B cell (primary cell): ENCODE measurements around the gene EBF3. TPM values are rescaled to one million over a fixed set of nuclear protein-coding genes. Genes with fewer than 3 reads are reported as not detected.

Experiments
- ATAC-seq: fragments of 200-7000 bp; cut with Tn5 transposase; one replicate; pipeline ENCODE4 v1.10.0; 2021; ENCODE audit warnings: low read depth, mild to moderate bottlenecking, moderate number of reproducible peaks, moderate library complexity
- CTCF ChIA-PET: fragments of 350-600 bp; sonication (Branson Sonifier 250); formaldehyde crosslinking; loops from one replicate; lab custom pipeline; 2021; ENCODE audit warnings: antibody characterized with exemption, inconsistent platforms; lab: Charles Lee
- POLR2A ChIA-PET: fragments of 350-600 bp; sonication (Branson Sonifier 250); formaldehyde crosslinking; loops from one replicate; lab custom pipeline; 2021; ENCODE audit warnings: antibody characterized with exemption; lab: Charles Lee
- DNase-seq: peaks from one replicate; pipeline ENCODE4 v3.0.0; 2013
- H2AFZ ChIP-seq: 2 replicates; pipeline ENCODE4 v1.6.1; 2012; ENCODE audit warnings: mild to moderate bottlenecking, low read depth, low read length; ENCODE audit not compliant: insufficient read depth, poor library complexity, severe bottlenecking
- H3K27ac ChIP-seq, 2 donors: 1 replicate in 1 of 2; 2 replicates in 1 of 2; pipeline ENCODE4 v1.5.1; 2012 to 2013; ENCODE audit warnings: low read length in 2 of 2, mild to moderate bottlenecking in 2 of 2, moderate library complexity in 1 of 2
- H3K27me3 ChIP-seq, 4 experiments: fragments of 200-600 bp in 1 of 4; sonication (generic) in 1 of 4; replicated peaks in 1 of 4; 1 replicate in 2 of 4; 2 replicates in 2 of 4; pipeline versions ENCODE4 v1.6.1 to v1.7.0; 2013 to 2016; ENCODE audit warnings: low read length in 3 of 4, mild to moderate bottlenecking in 2 of 4, mixed read lengths in 1 of 4, moderate library complexity in 1 of 4; ENCODE audit not compliant: insufficient read depth in 4 of 4, control insufficient read depth in 3 of 4; ENCODE audit errors: control extremely low read depth in 1 of 4
- H3K36me3 ChIP-seq, 2 experiments: replicated peaks in 1 of 2; 1 replicate in 1 of 2; 2 replicates in 1 of 2; pipeline versions ENCODE4 v1.6.1 to v1.7.1; 2013; ENCODE audit warnings: low read length in 1 of 2; ENCODE audit not compliant: insufficient read depth in 2 of 2, control insufficient read depth in 1 of 2; ENCODE audit errors: control extremely low read depth in 1 of 2, extremely low read depth in 1 of 2
- H3K4me1 ChIP-seq, 2 donors: fragments of 200-600 bp in 1 of 2; sonication (generic) in 1 of 2; 1 replicate in 1 of 2; 2 replicates in 1 of 2; pipeline versions ENCODE4 v1.5.1 to v1.6.1; 2013 to 2017; ENCODE audit warnings: low read length in 2 of 2; ENCODE audit not compliant: control insufficient read depth in 2 of 2, insufficient read depth in 2 of 2
- H3K4me2 ChIP-seq: replicated peaks from 2 replicates; pipeline ENCODE3; 2012; ENCODE audit warnings: mild to moderate bottlenecking, low read depth, low read length; ENCODE audit not compliant: poor library complexity, severe bottlenecking
- H3K4me3 ChIP-seq, 5 experiments: fragments of 200-600 bp in 1 of 5; sonication (generic) in 1 of 5; 1 replicate in 3 of 5; 2 replicates in 2 of 5; pipeline versions ENCODE4 v1.5.1 to v1.7.0; 2011 to 2016; ENCODE audit warnings: low read length in 4 of 5, mild to moderate bottlenecking in 4 of 5, low read depth in 2 of 5, control low read depth in 1 of 5, moderate library complexity in 1 of 5; ENCODE audit not compliant: insufficient read depth in 1 of 5; ENCODE audit errors: control extremely low read depth in 1 of 5, extremely low read depth in 1 of 5
- H3K79me2 ChIP-seq: fragments of 200-600 bp; sonication (generic); one replicate; pipeline ENCODE4 v1.6.0; 2016; ENCODE audit warnings: low read length; ENCODE audit not compliant: control insufficient read depth, insufficient read depth
- H3K9ac ChIP-seq: fragments of 200-600 bp; sonication (generic); 2 replicates; pipeline ENCODE4 v1.6.1; 2017; ENCODE audit warnings: mild to moderate bottlenecking, low read length, moderate library complexity
- H3K9me3 ChIP-seq, 3 donors: one replicate each; pipeline versions ENCODE4 v1.6.1 to v1.7.1; 2013; ENCODE audit warnings: low read length in 2 of 3; ENCODE audit not compliant: control insufficient read depth in 2 of 3, insufficient read depth in 1 of 3; ENCODE audit errors: control extremely low read depth in 1 of 3
- H4K20me1 ChIP-seq: 2 replicates; pipeline ENCODE4 v1.6.0; 2012; ENCODE audit warnings: mild to moderate bottlenecking, low read length; ENCODE audit not compliant: insufficient read depth, control insufficient read depth, poor library complexity, severe bottlenecking
- H3K27ac Mint-ChIP-seq: one replicate; pipeline ENCODE4 v1.8.0; 2021; ENCODE audit warnings: mixed read lengths
- H3K27me3 Mint-ChIP-seq: one replicate; pipeline ENCODE4 v1.8.0; 2021; ENCODE audit warnings: mixed read lengths
- H3K4me1 Mint-ChIP-seq: one replicate; pipeline ENCODE4 v1.8.0; 2021; ENCODE audit warnings: mixed read lengths
- H3K4me3 Mint-ChIP-seq: one replicate; pipeline ENCODE4 v1.8.0; 2021; ENCODE audit warnings: mixed read lengths
- H3K9me3 Mint-ChIP-seq: one replicate; pipeline ENCODE4 v1.8.0; 2022; ENCODE audit warnings: mixed read lengths; ENCODE audit not compliant: insufficient read depth
- CTCF ChIP-seq: fragments of 200-600 bp; IDR thresholded peaks from one replicate; pipeline ENCODE4 v1.8.0; 2022; ENCODE audit warnings: antibody characterized with exemption, mild to moderate bottlenecking
- EZH2 ChIP-seq: IDR thresholded peaks from 2 replicates; pipeline ENCODE4 v1.6.1; 2012; ENCODE audit warnings: borderline replicate concordance, low read depth, mild to moderate bottlenecking, moderate library complexity, low read length; ENCODE audit not compliant: insufficient read depth, poor library complexity, severe bottlenecking
- WGBS: methylation state at CpG from one replicate; pipeline ENCODE4 v1.1.5; 2013; ENCODE audit warnings: missing lambda C conversion rate; ENCODE audit not compliant: insufficient coverage; 5-methylcytosine and 5-hydroxymethylcytosine counted together
- intact Hi-C: fragments of 100-400 bp; cut with micrococcal nuclease; formaldehyde crosslinking; loops from one replicate; pipeline ENCODE4 v1.10.0; 2022
- polyA plus RNA-seq: library from polyadenylated mRNA; depleted of rRNA; stranded (reverse); fragments of >200 nt; gene quantifications from 2 replicates; pipeline ENCODE4 v1.2.3, GENCODE V29; 2012
- total RNA-seq, 2 donors: library from RNA; stranded (reverse); fragments of 120-200 nt in 1 of 2; gene quantifications; 1 replicate in 1 of 2; 2 replicates in 1 of 2; pipeline versions ENCODE4 v1.2.3 to v1.2.4, GENCODE V29; 2013 to 2022

Gene EBF3
- total and polyA plus RNA-seq, 2 donors (not counting 1 experiment from before 2014, with no cell fraction given) = not detected

DNA sequence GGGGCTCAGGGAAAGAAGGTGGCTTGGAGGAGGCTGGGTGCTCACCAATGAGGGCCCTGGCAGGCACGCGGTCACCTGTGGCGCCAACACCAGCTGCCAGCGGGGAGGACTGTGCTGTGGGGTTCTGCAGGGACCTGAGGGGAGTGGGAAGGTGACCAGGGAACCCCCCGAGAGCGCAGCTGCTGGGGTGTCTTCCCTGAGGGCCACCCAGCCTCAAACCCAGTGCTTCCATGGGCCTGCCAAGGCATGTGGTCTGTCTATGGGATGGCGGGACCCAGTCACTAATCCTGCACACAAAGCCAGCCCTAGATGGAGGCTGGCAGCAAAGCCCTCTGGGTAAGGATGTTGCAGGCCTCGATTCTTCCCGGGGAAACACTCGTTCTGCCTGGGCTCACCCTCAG is 117.1 kb downstream of the EBF3 start:
- no peak overlapping the region for H3K27ac ChIP-seq
- DNase-seq (no peak), ATAC-seq (no peak)
- CTCF ChIA-PET = no interaction called here
- no peak overlapping the region for H2AFZ ChIP-seq
- no peak overlapping the region for H3K4me3 ChIP-seq
- WGBS = 94% methylated on average over 10 of the region's 10 CpGs
- Mint-ChIP-seq H3K27ac (no peak overlapping the region), H3K27me3 (no peaks in the 10 kb centered on the region), H3K4me3 (no peak overlapping the region), H3K4me1 (no peaks in the 10 kb centered on the region), H3K9me3 (no peaks in the 10 kb centered on the region)
- no peak overlapping the region for H3K9ac ChIP-seq
- H3K4me2 ChIP-seq = no peak overlapping the region
- H3K36me3 ChIP-seq = no peaks in the 10 kb centered on the region
- TF ChIP-seq EZH2 = no peak
- TF ChIP-seq CTCF = no peak
- POLR2A ChIA-PET = no interaction called here
- intact Hi-C loops = no loop called here
- peaks cover 0 to under 1% (median 0%) of the 10 kb centered on the region in 3 donors for H3K9me3 ChIP-seq
- no peaks in the 10 kb centered on the region for H3K4me1 ChIP-seq
- H3K79me2 ChIP-seq = no peaks in the 10 kb centered on the region
- no peaks in the 10 kb centered on the region for H4K20me1 ChIP-seq
- no peaks in the 10 kb centered on the region for H3K27me3 ChIP-seq

DNA sequence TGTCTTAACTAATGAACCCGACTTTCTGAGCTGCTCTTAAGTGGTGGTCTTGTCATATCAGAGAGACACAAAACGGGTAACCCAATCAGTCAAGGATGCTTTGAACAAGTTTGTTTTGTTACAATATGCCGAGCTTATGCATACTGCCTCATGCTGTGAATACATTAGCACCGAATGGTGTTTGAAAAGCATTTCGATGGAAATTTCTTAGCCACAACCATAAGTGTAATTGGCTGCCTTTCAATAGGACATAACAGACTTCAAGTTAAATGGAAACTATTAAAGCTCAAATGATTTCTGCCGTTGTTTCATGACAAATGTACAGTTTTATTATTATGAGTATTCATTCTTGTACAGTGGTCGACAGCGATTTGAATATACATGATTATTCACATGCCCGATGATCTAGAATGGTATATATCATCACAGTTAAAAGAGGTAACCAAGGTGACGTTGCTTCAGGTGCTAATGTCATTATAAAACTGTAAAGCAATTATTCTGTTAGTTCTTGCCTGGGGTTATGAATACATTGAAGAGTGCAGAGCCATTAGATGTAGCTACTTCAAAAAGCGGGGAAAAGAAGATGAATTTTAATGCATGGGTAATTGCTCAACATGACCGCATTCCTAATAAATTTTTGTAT is 118.8 kb downstream of the EBF3 start:
- Mint-ChIP-seq H3K9me3 (no peaks in the 10 kb centered on the region), H3K27me3 (no peaks in the 10 kb centered on the region), H3K4me3 (no peak overlapping the region), H3K27ac (no peak overlapping the region), H3K4me1 (no peaks in the 10 kb centered on the region)
- ATAC-seq (no peak), DNase-seq (no peak)
- Histone ChIP-seq H3K27ac (no peak overlapping the region), H3K4me3 (no peak overlapping the region), H3K4me1 (no peaks in the 10 kb centered on the region), H3K9me3 (peaks cover 0 to 13% (median 0%) of the 10 kb centered on the region in 3 donors), H3K4me2 (no peak overlapping the region), H4K20me1 (no peaks in the 10 kb centered on the region), H3K9ac (no peak overlapping the region), H3K27me3 (no peaks in the 10 kb centered on the region), H3K79me2 (no peaks in the 10 kb centered on the region), H3K36me3 (no peaks in the 10 kb centered on the region), H2AFZ (no peak overlapping the region)
- TF ChIP-seq EZH2 (no peak), CTCF (no peak)
- POLR2A ChIA-PET = interaction anchor here (0.6 kb wide), 1 partner anchor 233 kb away, joined by 3 read pairs; no protein-coding TSS in a partner anchor
- 80% methylated on average over 2 of the region's 12 CpGs for WGBS
- CTCF ChIA-PET = no interaction called here
- intact Hi-C loops = no loop called here
